ENCODE data around the gene SNRNP35. TPM values are rescaled to one million over a fixed set of nuclear protein-coding genes. Genes with fewer than 3 reads are reported as not detected.
"Not testable (repeated sequence)": the region's sequence is repeated elsewhere in the genome, so short reads cannot be mapped to it uniquely, and the experiment has no call there.

Gene SNRNP35, protein sequence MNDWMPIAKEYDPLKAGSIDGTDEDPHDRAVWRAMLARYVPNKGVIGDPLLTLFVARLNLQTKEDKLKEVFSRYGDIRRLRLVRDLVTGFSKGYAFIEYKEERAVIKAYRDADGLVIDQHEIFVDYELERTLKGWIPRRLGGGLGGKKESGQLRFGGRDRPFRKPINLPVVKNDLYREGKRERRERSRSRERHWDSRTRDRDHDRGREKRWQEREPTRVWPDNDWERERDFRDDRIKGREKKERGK
- total RNA-seq: 10 to 100 TPM; 14.6 to 24.1 (median 17.7) TPM

DNA sequence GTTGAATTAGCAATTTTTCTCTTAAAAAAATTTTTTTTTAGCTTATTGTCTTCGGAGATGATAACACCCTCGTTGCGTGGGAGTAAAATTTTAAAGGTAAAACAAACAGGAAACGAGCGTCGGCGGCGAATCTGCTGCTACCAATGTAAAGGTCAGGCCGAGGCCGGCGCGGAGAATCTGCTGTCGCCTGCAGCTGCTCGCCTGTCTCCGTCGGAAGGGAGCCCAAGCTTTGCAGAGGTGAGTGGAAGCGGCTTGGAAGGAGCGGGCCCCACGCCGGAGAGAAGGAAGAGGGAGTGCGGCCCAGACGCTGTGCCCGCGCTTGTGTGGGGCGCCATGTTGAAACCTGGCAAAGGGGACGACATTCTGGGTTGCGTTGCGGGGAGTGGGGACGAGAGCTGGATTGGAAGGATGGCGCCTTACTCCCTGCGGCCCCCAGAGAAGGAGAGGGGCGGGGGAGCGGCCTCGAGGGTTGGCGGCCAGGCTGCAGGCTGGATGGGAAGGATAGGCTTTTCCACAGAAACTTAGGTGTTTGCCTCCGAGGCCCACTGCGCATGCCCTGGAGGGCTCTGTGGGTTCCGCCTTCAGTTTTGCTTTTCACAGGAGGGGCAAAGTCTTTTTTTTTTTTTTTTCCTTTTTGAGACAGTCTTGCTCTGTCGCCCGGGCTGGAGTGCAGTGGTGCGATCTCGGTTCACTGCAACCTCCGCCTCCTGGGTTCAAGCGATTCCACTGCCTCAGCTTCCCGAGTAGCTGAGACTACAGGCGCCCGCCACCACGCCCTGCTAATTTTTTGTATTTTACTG lies at the start of gene SNRNP35:
TSS of gene SNRNP35 (plus strand) at position 160 of the 800 bp plus-strand sequence. CDS start 7,402 bp downstream, outside the sequence.
- no peaks in the 10 kb centered on the region for H3K27me3 ChIP-seq
- peak within 1 kb of the TSS; percentile 98 to 99 for H3K27ac ChIP-seq
- H3K9me3 ChIP-seq: no peaks in the 10 kb centered on the region
- peak within 1 kb of the TSS; percentile 82 to 87 (median 85) for H3K4me3 ChIP-seq
- peaks cover 0 to 7% of the 10 kb centered on the region in 2 donors for H3K4me1 ChIP-seq
- H3K36me3 ChIP-seq: no peaks in the 10 kb centered on the region
- intact Hi-C loops (cut with DNase I; ENCODE audit: low total_unique reads): no loop called here
- peak; percentile 55 to 67 for DNase-seq (ENCODE audit: low spot score in 2 of 2)
- TF ChIP-seq POLR2AphosphoS5 (IDR thresholded peaks at IDR 0.05): peak; percentile 79 to 86 (median 80)
- TF ChIP-seq, protein P1, sequence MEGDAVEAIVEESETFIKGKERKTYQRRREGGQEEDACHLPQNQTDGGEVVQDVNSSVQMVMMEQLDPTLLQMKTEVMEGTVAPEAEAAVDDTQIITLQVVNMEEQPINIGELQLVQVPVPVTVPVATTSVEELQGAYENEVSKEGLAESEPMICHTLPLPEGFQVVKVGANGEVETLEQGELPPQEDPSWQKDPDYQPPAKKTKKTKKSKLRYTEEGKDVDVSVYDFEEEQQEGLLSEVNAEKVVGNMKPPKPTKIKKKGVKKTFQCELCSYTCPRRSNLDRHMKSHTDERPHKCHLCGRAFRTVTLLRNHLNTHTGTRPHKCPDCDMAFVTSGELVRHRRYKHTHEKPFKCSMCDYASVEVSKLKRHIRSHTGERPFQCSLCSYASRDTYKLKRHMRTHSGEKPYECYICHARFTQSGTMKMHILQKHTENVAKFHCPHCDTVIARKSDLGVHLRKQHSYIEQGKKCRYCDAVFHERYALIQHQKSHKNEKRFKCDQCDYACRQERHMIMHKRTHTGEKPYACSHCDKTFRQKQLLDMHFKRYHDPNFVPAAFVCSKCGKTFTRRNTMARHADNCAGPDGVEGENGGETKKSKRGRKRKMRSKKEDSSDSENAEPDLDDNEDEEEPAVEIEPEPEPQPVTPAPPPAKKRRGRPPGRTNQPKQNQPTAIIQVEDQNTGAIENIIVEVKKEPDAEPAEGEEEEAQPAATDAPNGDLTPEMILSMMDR (IDR thresholded peaks at IDR 0.05): no peak

DNA sequence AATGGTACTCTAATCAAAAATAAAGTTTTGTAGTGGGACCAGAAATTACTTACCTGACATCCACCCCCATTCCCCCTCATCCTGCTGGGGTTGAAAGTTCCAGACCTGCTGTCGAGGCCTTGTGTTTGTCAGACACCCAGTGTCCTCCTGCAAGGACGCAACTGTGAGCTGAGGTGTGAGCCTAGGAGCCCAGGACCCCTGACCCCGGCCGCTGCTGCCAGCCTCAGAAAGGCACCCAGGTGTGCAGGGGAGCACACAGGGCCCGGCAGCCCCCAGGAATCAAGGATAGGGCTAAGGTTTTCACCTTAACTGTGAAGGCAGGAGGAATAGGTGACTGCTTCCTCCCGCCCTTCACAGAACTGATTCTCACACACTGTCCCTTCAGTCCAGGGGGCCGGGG lies 49.3 kb upstream of the SNRNP35 start:
- DNase-seq (ENCODE audit: low spot score in 2 of 2); H3K4me3 ChIP-seq; intact Hi-C loops (cut with DNase I; ENCODE audit: low total_unique reads); H3K27ac ChIP-seq; H3K36me3 ChIP-seq; H3K9me3 ChIP-seq; H3K4me1 ChIP-seq; H3K27me3 ChIP-seq: not testable (repeated sequence)

DNA sequence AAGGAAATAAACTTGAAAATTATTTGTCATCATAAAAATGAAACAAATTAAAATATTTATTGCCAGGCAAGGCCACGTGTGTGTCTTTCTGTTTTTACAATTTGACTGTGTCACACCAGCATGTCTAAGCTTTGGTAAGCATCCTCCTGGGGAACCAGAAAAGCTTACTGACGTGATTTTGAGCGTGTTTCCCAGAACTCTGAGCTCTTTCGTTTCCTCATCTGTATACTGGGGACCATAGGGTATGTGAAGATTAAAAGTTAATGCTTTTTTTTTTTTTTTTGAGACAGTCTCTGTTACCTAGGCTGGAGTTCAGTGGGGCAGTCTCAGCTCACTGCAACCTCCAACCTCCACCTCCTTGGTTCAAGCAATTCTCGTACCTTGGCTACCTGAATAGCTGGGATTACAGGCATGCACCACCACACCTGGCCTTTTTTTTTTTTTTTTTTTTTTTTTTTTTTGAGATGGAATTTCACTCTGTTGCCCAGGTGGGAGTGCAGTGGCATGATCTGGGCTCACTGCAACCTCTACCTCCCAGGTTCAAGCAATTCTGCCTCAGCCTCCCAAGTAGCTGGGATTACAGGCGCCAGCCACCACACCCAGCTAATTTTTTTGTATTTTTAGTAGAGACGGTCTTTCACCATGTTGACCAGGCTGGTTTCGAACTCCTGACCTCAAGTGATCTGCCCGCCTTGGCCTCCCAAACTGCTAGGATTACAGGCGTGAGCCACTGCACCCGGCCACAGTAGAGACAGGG lies 48.5 kb upstream of the SNRNP35 start:
- intact Hi-C loops (cut with DNase I; ENCODE audit: low total_unique reads); H3K36me3 ChIP-seq; H3K9me3 ChIP-seq; H3K27me3 ChIP-seq; H3K27ac ChIP-seq; DNase-seq (ENCODE audit: low spot score in 2 of 2); H3K4me1 ChIP-seq; H3K4me3 ChIP-seq: not testable (repeated sequence)

DNA sequence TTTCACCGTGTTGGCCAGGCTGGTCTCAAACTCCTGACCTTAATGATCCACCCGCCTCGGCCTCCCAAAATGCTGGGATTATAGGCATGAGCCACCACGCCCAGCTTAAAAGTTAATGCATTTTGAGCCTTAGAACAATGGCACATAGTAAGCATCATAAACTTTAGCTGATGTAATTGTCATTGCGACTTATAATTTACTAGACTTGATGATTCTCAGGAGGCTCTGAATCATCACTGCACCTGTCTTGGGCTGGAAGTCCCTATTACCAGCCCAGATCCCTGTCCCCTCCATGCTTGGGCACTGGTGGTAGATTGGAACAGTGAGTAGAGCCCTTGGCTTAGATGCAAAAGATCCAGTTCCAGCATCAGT lies 47.9 kb upstream of the SNRNP35 start:
- Histone ChIP-seq H3K27me3 (no peaks in the 10 kb centered on the region), H3K36me3 (no peaks in the 10 kb centered on the region), H3K4me3 (no peak overlapping the region), H3K27ac (no peak overlapping the region), H3K4me1 (no peaks in the 10 kb centered on the region), H3K9me3 (no peaks in the 10 kb centered on the region)
- no peak for DNase-seq (ENCODE audit: low spot score in 2 of 2)
- TF ChIP-seq, protein P1 (IDR thresholded peaks at IDR 0.05): no peak
- no peak for TF ChIP-seq POLR2AphosphoS5 (IDR thresholded peaks at IDR 0.05)
- TF ChIP-seq POLR2A (IDR thresholded peaks at IDR 0.05): no peak
- intact Hi-C loops (cut with DNase I; ENCODE audit: low total_unique reads): no loop called here

DNA sequence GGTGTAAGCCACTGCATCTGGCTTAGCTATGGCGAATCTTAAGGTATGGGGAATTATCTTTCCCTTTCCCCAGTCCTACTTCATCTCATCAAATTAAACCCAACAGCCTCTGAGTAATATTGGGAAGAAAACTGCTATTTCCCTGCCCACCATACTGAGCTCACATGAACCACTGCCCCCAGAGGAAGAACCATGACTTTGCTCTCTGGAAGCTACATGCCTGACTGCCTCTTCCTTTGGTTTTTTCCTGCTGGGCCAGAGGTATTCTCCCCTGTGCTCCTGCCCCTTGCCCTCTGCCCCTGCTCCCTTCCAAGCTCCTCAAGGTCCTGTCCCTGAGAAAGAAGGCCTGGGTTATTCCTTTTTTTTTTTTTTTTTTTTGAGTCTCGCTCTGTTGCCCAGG lies 36.6 kb upstream of the SNRNP35 start:
- no peaks in the 10 kb centered on the region for H3K9me3 ChIP-seq
- intact Hi-C loops (cut with DNase I; ENCODE audit: low total_unique reads): no loop called here
- no peak overlapping the region for H3K4me3 ChIP-seq
- TF ChIP-seq POLR2A (IDR thresholded peaks at IDR 0.05): no peak
- no peak for DNase-seq (ENCODE audit: low spot score in 2 of 2)
- no peaks in the 10 kb centered on the region for H3K27me3 ChIP-seq
- no peak overlapping the region for H3K27ac ChIP-seq
- H3K4me1 ChIP-seq: no peaks in the 10 kb centered on the region
- no peaks in the 10 kb centered on the region for H3K36me3 ChIP-seq

DNA sequence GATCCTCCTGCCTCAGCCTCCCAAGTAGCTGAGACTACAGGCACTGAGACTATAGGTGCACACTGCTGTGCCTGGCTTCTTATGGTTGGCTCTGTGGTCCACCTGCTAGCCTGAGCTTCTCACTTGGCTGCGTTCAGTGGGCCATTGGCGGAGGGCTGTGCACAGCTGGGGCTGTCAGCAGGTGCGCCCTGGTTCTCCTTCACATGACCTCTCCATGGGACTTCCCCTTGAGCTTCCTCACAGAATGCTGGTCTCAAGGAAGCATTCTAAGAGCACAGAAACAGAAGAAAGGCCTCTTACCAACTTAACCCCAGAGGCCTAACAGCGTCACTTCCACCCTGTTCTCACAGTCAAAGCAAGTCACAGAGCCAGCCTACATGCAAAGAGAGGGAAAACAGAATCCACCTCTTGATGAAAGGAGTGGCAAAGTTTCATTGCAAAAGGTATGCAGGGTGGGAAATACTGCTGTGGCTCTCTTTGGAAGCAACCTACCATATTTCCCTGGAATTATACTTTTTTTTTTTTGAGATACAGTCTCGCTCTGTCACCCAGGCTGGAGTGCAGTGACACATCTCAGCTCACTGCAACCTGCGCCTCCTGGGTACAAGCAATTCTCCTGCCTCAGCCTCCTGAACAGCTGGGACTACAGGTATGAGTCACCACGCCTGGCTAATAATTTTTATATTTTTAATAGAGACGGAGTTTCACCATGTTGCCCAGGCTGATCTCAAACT lies 30.7 kb upstream of the SNRNP35 start:
- H3K4me3 ChIP-seq: no peak overlapping the region
- no peaks in the 10 kb centered on the region for H3K27me3 ChIP-seq
- DNase-seq (ENCODE audit: low spot score in 2 of 2): no peak
- intact Hi-C loops (cut with DNase I; ENCODE audit: low total_unique reads): no loop called here
- no peaks in the 10 kb centered on the region for H3K4me1 ChIP-seq
- TF ChIP-seq, protein P1 (IDR thresholded peaks at IDR 0.05): no peak
- TF ChIP-seq POLR2AphosphoS5 (IDR thresholded peaks at IDR 0.05) (no peak), POLR2A (IDR thresholded peaks at IDR 0.05) (no peak)
- H3K27ac ChIP-seq: no peak overlapping the region
- H3K36me3 ChIP-seq: no peaks in the 10 kb centered on the region
- H3K9me3 ChIP-seq: no peaks in the 10 kb centered on the region

All from breast epithelium (tissue), 4 donors.